ENCODE results near the gene ZBTB32. TPM values are rescaled to one million over a fixed set of nuclear protein-coding genes. Genes with fewer than 3 reads are reported as not detected.

Gene ZBTB32
- total RNA-seq, 1 donor from 2014 or later: not detected

GRCh38 chr19:35719402-35720162 is 15.2 kb downstream of the ZBTB32 start:
- no peak for TF ChIP-seq CTCF (IDR thresholded peaks at IDR 0.05; ENCODE audit: unreplicated experiment)
- Mint-ChIP-seq H3K9me3 (ENCODE audit: unreplicated experiment) (no peaks in the 10 kb centered on the region), H3K27ac (ENCODE audit: unreplicated experiment) (peak overlapping the region; percentile 23), H3K4me1 (ENCODE audit: unreplicated experiment) (peaks cover 22% of the 10 kb centered on the region), H3K36me3 (ENCODE audit: low read depth, unreplicated experiment) (peaks cover 20% of the 10 kb centered on the region), H3K4me3 (ENCODE audit: unreplicated experiment) (peak overlapping the region; percentile 95), H3K27me3 (ENCODE audit: unreplicated experiment) (peaks cover 18% of the 10 kb centered on the region)
- no peak for DNase-seq (ENCODE audit: low spot score)

GRCh38 chr19:35720163-35720524 is 15.8 kb downstream of the ZBTB32 start:
- Mint-ChIP-seq H3K4me1 (ENCODE audit: unreplicated experiment) (peaks cover 19% of the 10 kb centered on the region), H3K27me3 (ENCODE audit: unreplicated experiment) (peaks cover 18% of the 10 kb centered on the region), H3K36me3 (ENCODE audit: low read depth, unreplicated experiment) (peaks cover 24% of the 10 kb centered on the region), H3K9me3 (ENCODE audit: unreplicated experiment) (no peaks in the 10 kb centered on the region), H3K4me3 (ENCODE audit: unreplicated experiment) (peak overlapping the region; percentile 42), H3K27ac (ENCODE audit: unreplicated experiment) (peak overlapping the region; percentile 86)
- DNase-seq (ENCODE audit: low spot score): no peak
- TF ChIP-seq CTCF (IDR thresholded peaks at IDR 0.05; ENCODE audit: unreplicated experiment): no peak

GRCh38 chr19:35720648-35721047 is 16.3 kb downstream of the ZBTB32 start:
- H3K9me3 Mint-ChIP-seq (ENCODE audit: unreplicated experiment): no peaks in the 10 kb centered on the region
- no peak for TF ChIP-seq CTCF (IDR thresholded peaks at IDR 0.05; ENCODE audit: unreplicated experiment)
- H3K4me1 Mint-ChIP-seq (ENCODE audit: unreplicated experiment): peaks cover 19% of the 10 kb centered on the region
- DNase-seq (ENCODE audit: low spot score): no peak
- peaks cover 29% of the 10 kb centered on the region for H3K36me3 Mint-ChIP-seq (ENCODE audit: low read depth, unreplicated experiment)
- no peak overlapping the region for H3K4me3 Mint-ChIP-seq (ENCODE audit: unreplicated experiment)
- H3K27me3 Mint-ChIP-seq (ENCODE audit: unreplicated experiment): peaks cover 20% of the 10 kb centered on the region
- no peak overlapping the region for H3K27ac Mint-ChIP-seq (ENCODE audit: unreplicated experiment)

GRCh38 chr19:35721374-35721773 is 17.0 kb downstream of the ZBTB32 start:
- H3K27me3 Mint-ChIP-seq (ENCODE audit: unreplicated experiment): peaks cover 18% of the 10 kb centered on the region
- no peak for DNase-seq (ENCODE audit: low spot score)
- peaks cover 14% of the 10 kb centered on the region for H3K4me1 Mint-ChIP-seq (ENCODE audit: unreplicated experiment)
- no peaks in the 10 kb centered on the region for H3K9me3 Mint-ChIP-seq (ENCODE audit: unreplicated experiment)
- H3K4me3 Mint-ChIP-seq (ENCODE audit: unreplicated experiment): peak overlapping the region; percentile 37
- peak overlapping the region; percentile 13 for H3K27ac Mint-ChIP-seq (ENCODE audit: unreplicated experiment)
- peaks cover 36% of the 10 kb centered on the region for H3K36me3 Mint-ChIP-seq (ENCODE audit: low read depth, unreplicated experiment)
- no peak for TF ChIP-seq CTCF (IDR thresholded peaks at IDR 0.05; ENCODE audit: unreplicated experiment)

GRCh38 chr19:35722461-35722860 is 18.1 kb downstream of the ZBTB32 start:
- H3K9me3 Mint-ChIP-seq (ENCODE audit: unreplicated experiment): no peaks in the 10 kb centered on the region
- no peak overlapping the region for H3K27ac Mint-ChIP-seq (ENCODE audit: unreplicated experiment)
- no peak for DNase-seq (ENCODE audit: low spot score)
- H3K4me1 Mint-ChIP-seq (ENCODE audit: unreplicated experiment): peaks cover 9% of the 10 kb centered on the region
- no peak overlapping the region for H3K4me3 Mint-ChIP-seq (ENCODE audit: unreplicated experiment)
- no peak for TF ChIP-seq CTCF (IDR thresholded peaks at IDR 0.05; ENCODE audit: unreplicated experiment)
- peaks cover 13% of the 10 kb centered on the region for H3K27me3 Mint-ChIP-seq (ENCODE audit: unreplicated experiment)
- peaks cover 43% of the 10 kb centered on the region for H3K36me3 Mint-ChIP-seq (ENCODE audit: low read depth, unreplicated experiment)
